OCI-LY3 (cell line): ENCODE results near the gene MZT2B.
"Not testable (repeated sequence)": the region's sequence is repeated elsewhere in the genome, so short reads cannot be mapped to it uniquely, and the experiment has no call there.

Source experiments
- H2AFZ ChIP-seq: fragments of 200-600, 300-600 bp; shearing (Covaris generic); 2 replicates; pipeline ENCODE4 v1.6.0; 2014; ENCODE audit warnings: antibody characterized with exemption, low read depth, low read length
- H3K27ac ChIP-seq: fragments of 200-600, 300-600 bp; sonication (generic); 2 replicates; pipeline ENCODE4 v1.5.1; 2014; ENCODE audit warnings: mild to moderate bottlenecking, low read length, moderate library complexity, mixed read lengths
- H3K27me3 ChIP-seq: fragments of 200-600, 300-600 bp; sonication (generic); 2 replicates; pipeline ENCODE4 v1.6.1; 2014; ENCODE audit warnings: low read depth, low read length, mixed read lengths
- H3K36me3 ChIP-seq: fragments of 200-600, 300-600 bp; sonication (generic); replicated peaks from 2 replicates; pipeline ENCODE3; 2014; ENCODE audit warnings: low read depth, low read length, mixed read lengths
- H3K4me1 ChIP-seq: fragments of 300-600, 200-600 bp; sonication (generic); 2 replicates; pipeline ENCODE4 v1.6.1; 2014; ENCODE audit warnings: low read length, mixed read lengths
- H3K4me2 ChIP-seq: fragments of 200-600, 300-600 bp; sonication (generic); 2 replicates; pipeline ENCODE4 v1.6.1; 2014; ENCODE audit warnings: low read length, mixed read lengths
- H3K4me3 ChIP-seq: fragments of 300-600, 200-600 bp; sonication (generic); 2 replicates; pipeline ENCODE4 v1.5.1; 2014; ENCODE audit warnings: antibody characterized with exemption, mild to moderate bottlenecking, low read length, moderate library complexity
- H3K79me2 ChIP-seq: fragments of 300-600, 200-600 bp; shearing (Covaris generic); 2 replicates; pipeline ENCODE4 v1.6.1; 2014; ENCODE audit warnings: mild to moderate bottlenecking, low read length, mixed read lengths
- H3K9ac ChIP-seq: fragments of 300-600, 200-600 bp; shearing (Covaris generic); 2 replicates; pipeline ENCODE4 v1.6.0; 2014; ENCODE audit warnings: mild to moderate bottlenecking, low read length, moderate library complexity
- H3K9me3 ChIP-seq: fragments of 200-600, 300-600 bp; shearing (Covaris generic); 2 replicates; pipeline ENCODE4 v1.6.1; 2014; ENCODE audit warnings: low read length, mixed read lengths; ENCODE audit not compliant: insufficient read depth
- H4K20me1 ChIP-seq: fragments of 200-600, 300-600 bp; sonication (generic); 2 replicates; pipeline ENCODE4 v1.6.1; 2016; ENCODE audit warnings: low read length, mixed read lengths; ENCODE audit not compliant: insufficient read depth
- EZH2phosphoT487 ChIP-seq: fragments of 200-600 bp; shearing (Covaris generic); IDR thresholded peaks from 2 replicates; pipeline ENCODE4 v1.6.1; 2018; ENCODE audit warnings: antibody characterized with exemption, mixed run types, low read depth
- TF ChIP-seq, protein P1 (sequence below): fragments of 200-600, 300-600 bp; sonication (generic); IDR thresholded peaks from 2 replicates; pipeline ENCODE4 v1.5.1; 2014; ENCODE audit warnings: antibody characterized with exemption, low read length, low read depth

MZT2B gene

DNA sequence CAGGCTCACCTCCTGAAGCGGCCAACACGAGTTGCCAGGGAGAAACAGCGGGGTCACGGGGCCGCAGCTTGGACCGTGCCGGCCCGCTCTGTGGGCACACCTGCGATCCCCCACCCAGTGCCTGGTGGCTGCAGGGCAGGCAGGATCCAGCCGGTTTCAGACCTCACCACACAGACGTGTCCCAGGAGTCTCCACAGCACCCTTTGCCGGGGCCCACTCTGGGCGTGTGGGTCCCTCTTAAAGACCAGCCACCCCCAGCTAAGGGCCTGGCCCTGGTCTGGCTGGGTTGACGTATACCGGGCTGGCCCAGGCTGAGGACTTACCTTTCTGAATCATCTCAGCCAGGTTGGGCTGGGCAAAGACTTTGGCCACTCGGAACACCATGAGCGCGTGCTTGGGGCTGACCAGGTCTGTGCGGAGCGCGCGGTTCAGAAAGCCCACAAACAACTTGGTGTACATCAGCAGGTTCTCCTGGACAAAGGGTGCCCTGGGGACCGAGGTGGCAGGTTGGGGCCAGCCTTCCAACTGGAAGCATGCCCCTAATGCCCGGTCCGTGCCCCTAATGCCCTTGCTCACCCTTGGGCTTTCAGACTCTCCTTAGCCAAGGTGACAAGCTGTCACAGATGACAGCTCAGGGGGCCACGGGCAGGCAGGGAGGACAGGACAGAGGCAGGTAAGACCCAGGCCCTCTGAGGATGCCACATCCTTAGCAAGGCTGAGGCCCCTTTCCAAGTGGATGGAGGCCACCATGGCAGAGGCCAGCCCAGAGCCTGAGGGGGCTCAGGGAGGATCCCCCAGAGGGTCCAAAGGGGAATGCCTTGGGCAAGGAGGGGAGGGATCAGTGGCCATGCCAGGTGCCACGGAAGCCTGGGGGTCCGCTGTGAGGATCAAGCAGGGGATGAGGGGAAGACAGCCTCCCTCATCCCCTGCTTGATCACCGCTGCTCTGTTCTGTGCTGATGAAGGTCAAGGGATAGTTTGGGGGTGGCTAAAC, 27.0 kb upstream of the MZT2B start:
- Histone ChIP-seq H3K79me2 (no peaks in the 10 kb centered on the region), H3K4me1 (peaks cover 13% of the 10 kb centered on the region), H2AFZ (no peak overlapping the region), H3K4me2 (no peak overlapping the region), H3K36me3 (no peaks in the 10 kb centered on the region), H3K4me3 (no peak overlapping the region), H3K27me3 (no peaks in the 10 kb centered on the region), H3K27ac (no peak overlapping the region), H4K20me1 (no peaks in the 10 kb centered on the region), H3K9ac (no peak overlapping the region), H3K9me3 (no peaks in the 10 kb centered on the region)
- TF ChIP-seq, protein P1, sequence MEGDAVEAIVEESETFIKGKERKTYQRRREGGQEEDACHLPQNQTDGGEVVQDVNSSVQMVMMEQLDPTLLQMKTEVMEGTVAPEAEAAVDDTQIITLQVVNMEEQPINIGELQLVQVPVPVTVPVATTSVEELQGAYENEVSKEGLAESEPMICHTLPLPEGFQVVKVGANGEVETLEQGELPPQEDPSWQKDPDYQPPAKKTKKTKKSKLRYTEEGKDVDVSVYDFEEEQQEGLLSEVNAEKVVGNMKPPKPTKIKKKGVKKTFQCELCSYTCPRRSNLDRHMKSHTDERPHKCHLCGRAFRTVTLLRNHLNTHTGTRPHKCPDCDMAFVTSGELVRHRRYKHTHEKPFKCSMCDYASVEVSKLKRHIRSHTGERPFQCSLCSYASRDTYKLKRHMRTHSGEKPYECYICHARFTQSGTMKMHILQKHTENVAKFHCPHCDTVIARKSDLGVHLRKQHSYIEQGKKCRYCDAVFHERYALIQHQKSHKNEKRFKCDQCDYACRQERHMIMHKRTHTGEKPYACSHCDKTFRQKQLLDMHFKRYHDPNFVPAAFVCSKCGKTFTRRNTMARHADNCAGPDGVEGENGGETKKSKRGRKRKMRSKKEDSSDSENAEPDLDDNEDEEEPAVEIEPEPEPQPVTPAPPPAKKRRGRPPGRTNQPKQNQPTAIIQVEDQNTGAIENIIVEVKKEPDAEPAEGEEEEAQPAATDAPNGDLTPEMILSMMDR, result no peak
- TF ChIP-seq EZH2phosphoT487, result no peak

DNA sequence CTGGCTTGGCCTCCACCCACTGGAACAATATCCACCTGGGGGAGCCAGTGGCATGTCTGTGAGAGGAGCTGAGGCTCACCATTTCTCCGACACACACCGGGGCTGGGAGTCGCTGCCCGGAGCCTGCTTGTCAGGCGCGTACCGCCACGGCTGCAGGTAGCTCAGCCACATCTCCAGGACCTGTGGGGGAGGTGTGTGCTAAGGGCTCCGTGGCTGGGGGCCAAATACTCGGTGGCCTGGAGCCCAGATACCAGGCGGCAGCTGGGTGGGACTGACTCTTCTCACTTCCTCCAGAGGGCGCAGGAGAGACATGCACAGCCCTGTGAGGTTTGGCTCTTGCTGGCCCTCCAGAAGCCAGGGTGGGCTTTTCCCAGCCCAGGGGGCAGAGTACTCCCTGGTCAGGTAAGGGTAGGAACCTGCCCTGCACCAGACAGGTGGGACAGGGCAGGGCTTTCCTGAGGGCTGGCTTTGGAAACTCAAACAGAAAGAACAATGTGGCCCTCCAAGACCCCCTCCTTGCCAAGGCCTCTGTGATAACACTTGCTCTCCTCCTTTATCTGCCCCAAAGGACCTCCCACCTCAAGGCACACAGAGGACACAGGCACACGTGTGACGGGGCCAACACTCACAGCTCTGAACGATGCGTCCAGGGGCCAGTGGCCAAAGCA, 26.0 kb upstream of the MZT2B start:
- H3K27me3 ChIP-seq, H4K20me1 ChIP-seq, H3K9ac ChIP-seq, H3K9me3 ChIP-seq, H3K27ac ChIP-seq, H2AFZ ChIP-seq, H3K4me2 ChIP-seq, H3K79me2 ChIP-seq, H3K4me3 ChIP-seq, H3K36me3 ChIP-seq: not testable (repeated sequence)
- peaks cover 13% of the 10 kb centered on the region for H3K4me1 ChIP-seq
- TF ChIP-seq, protein P1, result peak; percentile 48

DNA sequence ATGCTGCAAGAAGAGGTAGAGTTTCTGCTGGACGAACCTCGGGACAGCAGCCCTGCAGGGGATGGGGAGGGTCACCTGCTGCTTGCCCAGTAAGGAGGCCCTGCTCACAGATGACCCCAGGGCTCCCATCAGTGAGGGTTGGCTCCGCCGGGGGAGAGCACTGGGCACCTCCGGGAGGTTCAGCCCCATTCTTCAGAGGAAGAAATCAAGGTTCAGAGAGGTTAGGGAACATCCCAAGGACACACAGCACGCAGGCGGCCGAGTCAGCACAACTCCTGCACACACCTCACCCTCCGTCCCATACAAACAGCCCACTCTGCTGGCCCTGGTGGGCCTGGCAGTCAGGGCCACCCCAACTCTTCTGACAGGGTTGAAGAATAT, 25.4 kb upstream of the MZT2B start:
- Histone ChIP-seq H3K79me2 (no peaks in the 10 kb centered on the region), H2AFZ (no peak overlapping the region), H3K9ac (no peak overlapping the region), H3K4me2 (no peak overlapping the region), H4K20me1 (no peaks in the 10 kb centered on the region), H3K27me3 (no peaks in the 10 kb centered on the region), H3K36me3 (no peaks in the 10 kb centered on the region), H3K4me1 (peaks cover 13% of the 10 kb centered on the region), H3K9me3 (no peaks in the 10 kb centered on the region), H3K4me3 (no peak overlapping the region), H3K27ac (no peak overlapping the region)
- TF ChIP-seq, protein P1, result no peak
- TF ChIP-seq EZH2phosphoT487, result no peak

DNA sequence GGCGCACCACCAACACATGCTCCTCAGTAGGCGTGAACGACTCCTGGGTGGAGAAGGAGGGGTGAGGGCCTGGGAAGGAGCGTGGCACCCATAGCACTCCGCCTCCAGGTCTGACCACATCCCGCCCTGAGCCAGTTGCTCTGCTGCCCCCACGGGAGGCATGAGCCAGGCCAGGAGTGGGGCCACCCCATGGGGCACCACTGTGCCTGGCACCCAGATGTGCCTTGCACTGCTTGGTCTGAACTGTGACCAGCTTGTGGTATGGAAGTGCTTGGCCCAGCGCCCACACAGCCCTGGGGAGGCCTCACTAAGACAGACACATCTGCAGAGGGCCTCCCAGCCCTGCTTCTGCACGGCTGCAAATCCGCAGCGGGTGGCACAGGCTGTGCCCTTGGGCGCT, 24.7 kb upstream of the MZT2B start:
- H3K9me3 ChIP-seq, H3K4me2 ChIP-seq, H3K4me3 ChIP-seq, H3K36me3 ChIP-seq, H3K79me2 ChIP-seq, H4K20me1 ChIP-seq, H3K27me3 ChIP-seq, H3K9ac ChIP-seq, H2AFZ ChIP-seq, H3K27ac ChIP-seq: not testable (repeated sequence)
- H3K4me1 ChIP-seq, result peaks cover 13% of the 10 kb centered on the region

DNA sequence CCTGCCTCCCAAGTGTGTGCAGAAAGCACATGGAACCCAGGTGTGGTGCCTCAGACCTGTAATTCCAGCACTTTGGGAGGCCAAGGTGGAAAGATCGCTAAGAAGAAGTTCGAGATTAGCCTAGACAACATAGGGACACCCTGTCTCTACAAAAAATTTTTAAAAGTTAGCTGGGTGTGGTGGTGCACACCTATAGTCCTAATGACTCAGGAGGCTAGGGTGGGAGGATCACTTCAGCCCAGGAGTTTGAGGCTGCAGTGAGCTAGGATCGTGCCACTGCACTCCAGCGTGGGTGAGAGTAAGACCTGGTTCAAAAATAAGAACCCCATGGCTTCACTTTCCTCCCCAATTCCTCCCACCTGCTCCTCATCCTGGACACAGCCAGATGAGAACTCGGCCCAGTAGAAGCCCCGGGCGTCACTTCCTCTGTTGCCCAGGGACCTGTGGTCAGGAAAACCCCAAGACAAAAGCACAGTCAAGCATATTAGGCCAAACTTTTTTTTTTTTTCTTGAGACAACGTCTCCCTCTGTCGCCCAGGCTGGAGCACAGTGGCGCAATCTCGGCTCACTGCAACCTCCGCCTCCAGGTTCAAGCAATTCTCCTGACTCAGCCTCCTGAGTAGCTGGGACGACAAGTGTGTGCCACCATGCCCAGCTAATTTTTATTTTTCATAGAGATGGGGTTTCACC, 24.1 kb upstream of the MZT2B start:
- Histone ChIP-seq H3K4me2 (0 out of 2 replicates have a peak overlapping the region, but pooled peaks have one; percentile 14), H3K4me1 (peaks cover 13% of the 10 kb centered on the region), H3K27ac (peak overlapping the region; percentile 34)
- H2AFZ ChIP-seq, H3K4me3 ChIP-seq, H3K36me3 ChIP-seq, H3K9ac ChIP-seq, H3K9me3 ChIP-seq, H3K27me3 ChIP-seq, H4K20me1 ChIP-seq, H3K79me2 ChIP-seq: not testable (repeated sequence)
